ENCODE data around the gene ECI2.

GRCh38 chr6:4093288-4093687 lies 42.1 kb downstream of the ECI2 start:
- TF ChIP-seq POLR2AphosphoS5 (IDR thresholded peaks at IDR 0.05) = no peak
- TF ChIP-seq CTCF (IDR thresholded peaks at IDR 0.05) = no peak
